ENCODE results near the gene GNG7.
"Not testable (repeated sequence)": the region's sequence is repeated elsewhere in the genome, so short reads cannot be mapped to it uniquely, and the experiment has no call there.

Gene GNG7

GRCh38 chr19:2711172-2711874 lies 8.8 kb upstream of the GNG7 start:
- no peak for DNase-seq

- no peak for DNase-seq
These were observed 3.8 kb upstream of the GNG7 start for GRCh38 chr19:2706251-2706650.

- DNase-seq = no peak
These were observed 1.3 kb upstream of the GNG7 start for GRCh38 chr19:2703691-2704216.

- no peak for DNase-seq
These were observed 563 bp upstream of the GNG7 start for GRCh38 chr19:2703077-2703437.

GRCh38 chr19:2701361-2702169 lies 929 bp downstream of the GNG7 start:
- no peak for DNase-seq

- DNase-seq = no peak
These were observed 1.7 kb downstream of the GNG7 start for GRCh38 chr19:2700660-2701360.

GRCh38 chr19:2699413-2700140 lies 2.9 kb downstream of the GNG7 start:
- no peak for DNase-seq

GRCh38 chr19:2694196-2694595 lies 8.3 kb downstream of the GNG7 start:
- DNase-seq = no peak

- no peak for DNase-seq
These were observed 8.9 kb downstream of the GNG7 start for GRCh38 chr19:2693492-2694160.

GRCh38 chr19:2691951-2692350 lies 10.5 kb downstream of the GNG7 start:
- no peak for DNase-seq

- no peak for DNase-seq
These were observed 11.6 kb downstream of the GNG7 start for GRCh38 chr19:2690856-2691255.

GRCh38 chr19:2686360-2686759 lies 16.1 kb downstream of the GNG7 start:
- no peak for DNase-seq

- no peak for DNase-seq
These were observed 17.2 kb downstream of the GNG7 start for GRCh38 chr19:2685204-2685704.

GRCh38 chr19:2683430-2684003 lies 19.0 kb downstream of the GNG7 start:
- no peak for DNase-seq

- no peak for DNase-seq
These were observed 21.7 kb downstream of the GNG7 start for GRCh38 chr19:2680808-2681207.

GRCh38 chr19:2679439-2679838 lies 23.1 kb downstream of the GNG7 start:
- no peak for DNase-seq

- not testable (repeated sequence) for DNase-seq
These were observed 23.5 kb downstream of the GNG7 start for GRCh38 chr19:2678948-2679347.

- DNase-seq = no peak
These were observed 24.3 kb downstream of the GNG7 start for GRCh38 chr19:2678044-2678671.

- no peak for DNase-seq
These were observed 25.7 kb downstream of the GNG7 start for GRCh38 chr19:2676823-2677222.

- DNase-seq = no peak
These were observed 26.6 kb downstream of the GNG7 start for GRCh38 chr19:2675892-2676291.

- DNase-seq = no peak
These were observed 32.3 kb downstream of the GNG7 start for GRCh38 chr19:2670217-2670616.
